ENCODE measurements around the gene NKX2-4.
A peak's percentile ranks its signal among the peaks of the same experiment; 100 is the strongest.
"Not testable (repeated sequence)": the region's sequence is repeated elsewhere in the genome, so short reads cannot be mapped to it uniquely, and the experiment has no call there.

NKX2-4 gene

GRCh38 chr20:21397341-21398108, at the start of gene NKX2-4:
Gene NKX2-4 (minus strand): TSS chr20:21397526. CDS start chr20:21397399, 127 bp downstream.
- no peak for DNase-seq (ENCODE audit: low read depth in 2 of 2)

- DNase-seq (ENCODE audit: low read depth in 2 of 2): no peak
Measured at GRCh38 chr20:21437816-21438215, 40.5 kb upstream of the NKX2-4 start.

- DNase-seq (ENCODE audit: low read depth in 2 of 2): no peak
Measured at GRCh38 chr20:21437248-21437647, 39.9 kb upstream of the NKX2-4 start.

GRCh38 chr20:21436205-21436604, 38.9 kb upstream of the NKX2-4 start:
- no peak for DNase-seq (ENCODE audit: low read depth in 2 of 2)

DNA sequence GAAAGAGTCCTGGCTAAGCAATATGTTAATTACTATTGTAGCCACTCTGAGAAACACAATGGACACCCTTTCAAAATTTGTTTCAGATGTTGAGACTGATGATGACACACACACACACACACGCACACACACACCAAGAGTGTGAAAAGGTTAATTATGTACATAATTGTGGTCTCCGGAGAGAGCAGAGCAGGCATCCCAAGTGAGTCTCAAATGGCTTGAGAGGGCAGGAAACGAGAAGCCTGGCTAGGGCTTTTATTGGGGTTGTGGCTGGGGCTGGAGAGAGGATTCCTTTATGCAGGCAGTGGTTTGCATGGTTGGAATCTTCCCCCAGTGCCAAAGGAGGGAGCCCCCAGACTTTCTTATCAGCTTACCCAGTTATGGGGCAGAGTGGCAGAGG, 38.2 kb upstream of the NKX2-4 start:
- no peak for DNase-seq (ENCODE audit: low read depth in 2 of 2)

GRCh38 chr20:21433329-21433890, 36.1 kb upstream of the NKX2-4 start:
- no peak for DNase-seq (ENCODE audit: low read depth in 2 of 2)

GRCh38 chr20:21432911-21433310, 35.6 kb upstream of the NKX2-4 start:
- no peak for DNase-seq (ENCODE audit: low read depth in 2 of 2)

DNA sequence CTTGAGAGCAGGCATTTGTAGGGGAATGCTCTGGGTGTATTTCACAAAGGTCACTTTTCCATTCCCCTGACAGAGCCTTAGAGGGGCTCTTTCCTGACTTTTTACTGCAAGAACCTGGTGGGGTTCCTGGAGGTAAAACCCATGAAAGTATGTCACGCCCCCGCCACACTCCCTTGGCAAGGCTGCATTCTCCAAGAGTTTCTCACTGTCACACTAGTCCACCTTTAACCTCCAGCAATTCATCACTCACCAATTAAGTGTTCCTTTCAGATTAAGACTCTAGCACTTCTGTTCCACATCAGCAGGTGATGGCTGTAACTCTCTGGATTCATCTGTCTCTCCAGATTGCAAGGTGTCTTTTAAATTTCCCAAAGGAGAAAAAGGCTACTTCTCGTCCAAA, 32.7 kb upstream of the NKX2-4 start:
- no peak for DNase-seq (ENCODE audit: low read depth in 2 of 2)

GRCh38 chr20:21424846-21425245, 27.5 kb upstream of the NKX2-4 start:
- no peak for DNase-seq (ENCODE audit: low read depth in 2 of 2)

DNA sequence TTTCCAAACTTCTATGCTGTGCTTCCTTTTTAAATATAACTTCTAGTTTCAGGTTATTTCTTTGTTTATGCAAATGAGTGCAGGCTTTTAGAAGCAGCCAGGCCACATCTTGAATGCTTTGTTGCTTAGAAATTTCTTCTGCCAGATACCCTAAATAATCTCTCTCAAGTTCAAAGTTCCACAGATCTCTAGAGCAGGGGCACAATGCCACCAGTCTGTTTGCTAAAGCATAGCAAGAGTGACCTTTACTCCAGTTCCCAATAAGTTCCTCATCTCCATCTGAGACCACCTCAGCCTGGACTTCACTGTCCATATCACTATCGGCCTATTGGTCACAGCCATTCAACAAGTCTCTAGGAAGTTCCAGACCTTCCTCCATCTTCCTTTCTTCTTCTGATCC, 26.4 kb upstream of the NKX2-4 start:
- DNase-seq (ENCODE audit: low read depth in 2 of 2): not testable (repeated sequence)

GRCh38 chr20:21421601-21422236, 24.4 kb upstream of the NKX2-4 start:
- DNase-seq (ENCODE audit: low read depth in 2 of 2): no peak

- not testable (repeated sequence) for DNase-seq (ENCODE audit: low read depth in 2 of 2)
Measured at GRCh38 chr20:21419147-21419546, 21.8 kb upstream of the NKX2-4 start.

DNA sequence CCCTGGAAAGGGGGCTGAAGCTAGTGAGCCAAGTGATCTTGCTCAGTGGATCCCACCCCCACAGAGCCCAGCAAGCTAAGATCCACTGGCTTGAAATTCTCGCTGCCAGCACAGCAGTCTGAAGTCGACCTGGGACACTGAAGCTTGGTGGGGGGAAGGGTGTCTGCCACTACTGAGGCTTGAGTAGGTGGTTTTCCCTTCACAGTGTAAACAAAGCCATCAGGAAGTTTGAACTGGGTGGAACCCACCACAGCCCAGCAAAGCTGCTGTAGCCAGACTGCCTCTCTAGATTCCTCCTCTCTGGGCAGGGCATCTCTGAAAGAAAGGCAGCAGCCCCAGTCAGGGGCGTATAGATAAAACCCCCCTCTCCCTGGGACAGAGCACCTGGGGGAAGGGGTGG, 16.7 kb upstream of the NKX2-4 start:
- DNase-seq (ENCODE audit: low read depth in 2 of 2): not testable (repeated sequence)

DNA sequence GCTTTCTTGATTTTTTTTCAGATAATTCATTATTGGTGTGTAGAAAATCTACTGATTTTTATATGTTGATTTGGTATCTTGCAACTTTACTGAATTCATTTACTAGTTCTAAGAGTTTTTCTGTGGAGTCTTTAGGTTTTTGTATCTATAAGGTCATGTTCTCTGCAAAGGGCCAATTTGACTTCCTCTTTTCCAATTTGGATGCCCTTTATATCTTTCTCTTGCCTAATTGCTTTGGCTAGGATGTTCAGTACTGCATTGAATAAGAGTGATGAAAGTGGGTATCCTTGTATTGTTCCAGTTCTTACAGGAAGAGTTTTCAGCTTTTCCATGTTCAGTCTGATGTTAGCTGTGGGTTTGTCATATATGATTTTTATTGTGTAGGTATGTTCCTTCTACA, 14.4 kb upstream of the NKX2-4 start:
- DNase-seq (ENCODE audit: low read depth in 2 of 2): no peak

DNA sequence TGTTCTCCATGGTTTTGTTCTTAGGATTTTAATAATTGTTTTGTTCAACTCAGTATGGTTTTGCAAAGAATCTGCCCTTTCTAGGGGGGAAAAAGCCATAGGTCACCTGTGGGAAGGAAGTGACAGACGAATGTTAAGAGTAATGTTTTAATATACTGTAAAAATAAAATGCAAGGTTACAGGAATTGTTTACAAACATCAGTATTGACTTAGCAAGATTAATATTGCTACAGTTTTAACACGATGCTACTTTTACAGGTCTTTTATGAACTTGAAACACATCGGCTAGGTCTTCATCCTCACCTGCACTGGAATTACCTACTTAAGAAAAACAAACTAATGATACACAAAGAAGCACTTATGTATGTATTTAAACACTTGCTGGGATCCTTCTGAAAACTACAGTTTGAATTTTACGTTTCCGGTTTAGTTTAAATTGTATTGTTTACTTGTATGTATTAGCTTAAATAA, 1.7 kb upstream of the NKX2-4 start:
- no peak for DNase-seq (ENCODE audit: low read depth in 2 of 2)

- no peak for DNase-seq (ENCODE audit: low read depth in 2 of 2)
Measured at GRCh38 chr20:21398109-21399004, 1.0 kb upstream of the NKX2-4 start.

GRCh38 chr20:21396599-21397340, 556 bp downstream of the NKX2-4 start:
- no peak for DNase-seq (ENCODE audit: low read depth in 2 of 2)

DNA sequence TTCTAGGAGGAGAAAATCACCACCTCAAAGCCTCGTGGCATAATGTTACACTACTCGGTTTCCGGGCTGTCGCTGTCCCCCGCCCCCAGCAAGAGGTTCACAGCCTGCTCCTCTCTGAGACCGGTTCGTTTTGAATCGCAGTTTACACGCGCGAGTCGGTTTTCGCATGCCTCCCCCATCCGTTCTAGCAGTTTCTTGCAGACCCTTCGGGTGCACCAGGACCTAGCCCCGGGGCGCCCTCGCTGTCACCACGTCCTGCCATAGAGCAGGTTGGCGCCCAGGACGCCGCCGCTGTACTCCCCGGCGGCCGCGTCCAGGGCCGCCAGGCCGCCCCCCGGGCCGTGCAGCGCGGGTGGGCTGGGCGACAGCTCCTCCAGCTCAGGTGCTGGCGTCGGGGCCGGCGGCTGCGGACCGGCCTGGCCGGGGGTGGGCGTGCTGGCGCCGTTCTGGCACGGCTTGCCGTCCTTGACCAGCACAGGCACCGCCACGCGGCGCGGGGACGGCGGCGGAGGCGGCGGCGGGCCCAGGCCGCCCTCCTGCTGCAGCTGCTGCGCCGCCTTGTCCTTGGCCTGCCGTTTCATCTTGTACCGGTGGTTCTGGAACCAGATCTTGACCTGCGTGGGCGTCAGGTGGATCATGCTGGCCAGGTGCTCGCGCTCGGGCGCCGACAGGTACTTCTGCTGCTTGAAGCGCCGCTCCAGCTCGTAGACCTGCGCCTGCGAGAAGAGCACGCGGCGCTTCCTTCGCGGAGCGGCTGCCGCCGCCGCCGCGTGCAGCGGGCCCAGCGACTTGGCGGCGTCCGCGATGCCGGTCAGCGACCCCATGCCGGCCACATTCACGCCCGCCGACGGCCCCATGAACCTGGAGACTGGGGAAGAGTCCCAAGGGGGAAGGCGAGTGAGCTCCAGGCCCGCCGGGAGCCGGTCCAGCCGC, 1.4 kb downstream of the NKX2-4 start:
- peak in 1 of 2 donors; percentile 25 for DNase-seq (ENCODE audit: low read depth in 2 of 2)

DNA sequence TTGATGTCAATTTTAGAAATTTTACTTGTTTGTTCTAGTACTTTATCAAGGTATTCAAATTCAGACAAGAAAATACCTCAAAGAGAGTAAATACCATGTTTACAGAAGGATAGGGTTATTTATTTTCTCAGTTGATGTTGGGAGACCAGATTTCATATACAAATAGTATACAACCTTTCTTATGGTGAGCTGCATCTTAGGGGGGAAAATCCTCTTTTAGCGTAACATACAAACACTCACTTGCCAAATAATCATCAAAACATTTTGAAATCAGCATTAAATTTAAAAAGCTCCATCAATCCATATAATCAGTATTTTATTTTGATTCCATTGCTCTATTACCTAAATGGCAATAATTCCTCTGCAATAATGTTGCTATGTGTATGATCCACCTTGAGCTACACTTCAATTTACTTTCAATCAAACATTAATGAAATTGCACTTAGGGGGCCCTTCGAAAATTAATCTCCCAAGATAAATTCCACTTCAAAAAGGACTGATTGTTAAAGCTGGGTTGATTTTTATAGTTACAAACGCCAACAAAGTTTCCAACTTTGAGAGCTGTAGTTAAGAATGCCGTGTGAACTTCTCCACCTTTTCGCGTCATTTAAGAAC, 2.2 kb downstream of the NKX2-4 start:
- no peak for DNase-seq (ENCODE audit: low read depth in 2 of 2)

- no peak for DNase-seq (ENCODE audit: low read depth in 2 of 2)
Measured at GRCh38 chr20:21394551-21394950, 2.8 kb downstream of the NKX2-4 start.

Measured in stimulated activated CD8-positive, alpha-beta memory T cell treated with anti-CD3 and anti-CD28 coated beads, Interleukin-2, amount 100 ng/mL, for 1 hour (primary cell).